Calu3 (cell line): ENCODE data around the gene DNTT. TPM values are rescaled to one million over a fixed set of nuclear protein-coding genes. Genes with fewer than 3 reads are reported as not detected.

Experiments
- BruUV-seq: library from RNA; stranded (reverse); fragments of 400-500 nt; replicated peaks from 2 replicates; lab custom pipeline; 2021; lab: Mats Ljungman, UMichigan
- CTCF ChIA-PET: fragments of 300-600 bp; sonication (Branson Sonifier 250); formaldehyde crosslinking; loops from one replicate; lab custom pipeline; 2022; ENCODE audit warnings: antibody characterized with exemption; lab: Charles Lee
- DNase-seq: peaks from one replicate; pipeline ENCODE4 v3.0.0; 2022
- H3K27ac Mint-ChIP-seq: one replicate; pipeline ENCODE4 v1.8.0; 2022; ENCODE audit warnings: mixed read lengths; ENCODE audit not compliant: unreplicated experiment
- H3K27me3 Mint-ChIP-seq: one replicate; pipeline ENCODE4 v1.8.0; 2022; ENCODE audit warnings: mixed read lengths; ENCODE audit not compliant: unreplicated experiment
- H3K36me3 Mint-ChIP-seq: one replicate; pipeline ENCODE4 v1.8.0; 2022; ENCODE audit warnings: mild to moderate bottlenecking, moderate library complexity, mixed read lengths; ENCODE audit not compliant: insufficient read depth, unreplicated experiment
- H3K4me1 Mint-ChIP-seq: one replicate; pipeline ENCODE4 v1.8.0; 2022; ENCODE audit warnings: mild to moderate bottlenecking, low read depth, mixed read lengths; ENCODE audit not compliant: unreplicated experiment
- H3K4me3 Mint-ChIP-seq: one replicate; pipeline ENCODE4 v1.8.0; 2022; ENCODE audit warnings: mild to moderate bottlenecking, low read depth, moderate library complexity, mixed read lengths; ENCODE audit not compliant: unreplicated experiment
- H3K9me3 Mint-ChIP-seq: one replicate; pipeline ENCODE4 v1.8.0; 2022; ENCODE audit warnings: low read depth, mixed read lengths; ENCODE audit not compliant: unreplicated experiment
- CTCF ChIP-seq: fragments of 200-600 bp; IDR thresholded peaks from one replicate; pipeline ENCODE4 v1.8.0; 2022; ENCODE audit warnings: antibody characterized with exemption; ENCODE audit not compliant: unreplicated experiment
- intact Hi-C: fragments of 100-400 bp; cut with micrococcal nuclease; formaldehyde crosslinking; loops from one replicate; pipeline ENCODE4 v1.10.0; 2022; ENCODE audit not compliant: unreplicated experiment
- total RNA-seq: library from RNA; stranded (reverse); gene quantifications from 2 replicates; pipeline ENCODE4 v1.2.3, GENCODE V29; 2022

Gene DNTT
- total RNA-seq, 1 experiment from 2014 or later: not detected

DNA sequence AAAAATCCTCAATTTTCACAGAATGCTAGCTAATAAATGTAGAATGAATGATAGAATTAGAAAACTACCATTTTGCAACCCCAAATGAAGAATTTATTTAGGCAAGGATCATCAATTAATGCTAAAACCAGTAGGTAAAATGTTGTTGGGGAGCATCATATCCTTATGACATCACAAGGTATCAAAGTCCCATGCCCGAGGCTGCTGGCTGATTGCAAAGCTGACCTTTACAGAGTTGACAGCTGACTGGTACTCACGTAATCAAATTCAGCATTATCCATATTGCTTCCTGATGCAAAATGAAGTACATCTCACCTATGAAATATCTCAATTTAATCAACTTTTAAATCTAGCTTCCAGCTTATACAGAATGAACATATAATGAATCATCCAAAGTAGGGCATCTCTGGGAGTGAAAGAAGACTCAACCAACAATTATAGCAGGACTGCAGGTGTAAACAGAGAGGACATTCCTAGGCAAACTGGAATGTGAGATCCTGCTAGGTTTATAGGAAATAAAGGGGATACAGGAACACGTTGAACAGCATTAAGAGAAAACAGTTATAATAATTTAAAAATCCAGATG lies 22.7 kb upstream of the DNTT start:
- TF ChIP-seq CTCF: no peak
- BruUV-seq: no TSS peak
- intact Hi-C loops: no loop called here
- Mint-ChIP-seq H3K4me1 (peaks cover 24% of the 10 kb centered on the region), H3K36me3 (no peaks in the 10 kb centered on the region), H3K27me3 (no peaks in the 10 kb centered on the region), H3K9me3 (no peaks in the 10 kb centered on the region), H3K27ac (no peak overlapping the region), H3K4me3 (no peak overlapping the region)
- no peak for DNase-seq
- CTCF ChIA-PET: no interaction called here

- BruUV-seq: no TSS peak
- no peak overlapping the region for H3K4me3 Mint-ChIP-seq
Measured at GRCh38 chr10:96283351-96283750, 20.9 kb upstream of the DNTT start.

DNA sequence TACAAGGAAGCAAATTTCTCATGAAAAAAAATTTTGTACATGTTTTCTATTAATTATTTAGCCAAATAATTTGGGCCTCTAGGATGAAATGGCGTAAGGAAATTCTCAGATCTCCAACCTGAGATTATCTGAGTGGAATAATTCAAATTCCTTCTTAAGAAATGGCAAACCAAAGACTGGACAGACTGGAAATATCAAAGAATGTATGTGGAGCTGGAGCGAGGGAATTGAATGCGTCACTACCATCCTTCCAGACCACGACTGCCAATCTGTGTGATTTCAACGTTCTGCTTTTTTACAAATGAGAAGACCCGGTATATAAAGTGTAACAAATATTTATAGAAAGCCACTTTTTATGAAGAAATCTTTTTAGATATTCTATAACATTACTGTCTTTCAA lies 20.5 kb upstream of the DNTT start:
- TF ChIP-seq CTCF: no peak
- intact Hi-C loops: no loop called here
- Mint-ChIP-seq H3K4me1 (peaks cover 29% of the 10 kb centered on the region), H3K36me3 (no peaks in the 10 kb centered on the region), H3K27me3 (no peaks in the 10 kb centered on the region), H3K9me3 (no peaks in the 10 kb centered on the region), H3K4me3 (no peak overlapping the region), H3K27ac (peak overlapping the region; percentile 44)
- BruUV-seq: no TSS peak
- CTCF ChIA-PET: interaction anchor here (0.6 kb wide), 1 partner anchor 54 kb away, joined by 3 read pairs; no protein-coding TSS in a partner anchor
- no peak for DNase-seq

More at GRCh38 chr10:96283351-96283750, 20.9 kb upstream of the DNTT start:
- no peaks in the 10 kb centered on the region for H3K36me3 Mint-ChIP-seq
- H3K4me1 Mint-ChIP-seq: peaks cover 28% of the 10 kb centered on the region
- no peak for TF ChIP-seq CTCF
- H3K27ac Mint-ChIP-seq: peak overlapping the region; percentile 44
- intact Hi-C loops: no loop called here
- CTCF ChIA-PET: no interaction called here
- no peaks in the 10 kb centered on the region for H3K27me3 Mint-ChIP-seq
- no peaks in the 10 kb centered on the region for H3K9me3 Mint-ChIP-seq
- no peak for DNase-seq

GRCh38 chr10:96285331-96285752 lies 18.9 kb upstream of the DNTT start:
- Mint-ChIP-seq H3K27me3 (no peaks in the 10 kb centered on the region), H3K9me3 (no peaks in the 10 kb centered on the region), H3K4me1 (peaks cover 35% of the 10 kb centered on the region), H3K27ac (no peak overlapping the region), H3K36me3 (no peaks in the 10 kb centered on the region), H3K4me3 (no peak overlapping the region)
- intact Hi-C loops: loop anchor here (5.0 kb wide), 1 partner anchor 38 kb away; no protein-coding TSS in a partner anchor
- DNase-seq: no peak
- no peak for TF ChIP-seq CTCF
- CTCF ChIA-PET: no interaction called here
- no TSS peak for BruUV-seq
